ENCODE measurements around the gene PDRG1.
"Not testable (repeated sequence)": the region's sequence is repeated elsewhere in the genome, so short reads cannot be mapped to it uniquely, and the experiment has no call there.

PDRG1 gene

DNA sequence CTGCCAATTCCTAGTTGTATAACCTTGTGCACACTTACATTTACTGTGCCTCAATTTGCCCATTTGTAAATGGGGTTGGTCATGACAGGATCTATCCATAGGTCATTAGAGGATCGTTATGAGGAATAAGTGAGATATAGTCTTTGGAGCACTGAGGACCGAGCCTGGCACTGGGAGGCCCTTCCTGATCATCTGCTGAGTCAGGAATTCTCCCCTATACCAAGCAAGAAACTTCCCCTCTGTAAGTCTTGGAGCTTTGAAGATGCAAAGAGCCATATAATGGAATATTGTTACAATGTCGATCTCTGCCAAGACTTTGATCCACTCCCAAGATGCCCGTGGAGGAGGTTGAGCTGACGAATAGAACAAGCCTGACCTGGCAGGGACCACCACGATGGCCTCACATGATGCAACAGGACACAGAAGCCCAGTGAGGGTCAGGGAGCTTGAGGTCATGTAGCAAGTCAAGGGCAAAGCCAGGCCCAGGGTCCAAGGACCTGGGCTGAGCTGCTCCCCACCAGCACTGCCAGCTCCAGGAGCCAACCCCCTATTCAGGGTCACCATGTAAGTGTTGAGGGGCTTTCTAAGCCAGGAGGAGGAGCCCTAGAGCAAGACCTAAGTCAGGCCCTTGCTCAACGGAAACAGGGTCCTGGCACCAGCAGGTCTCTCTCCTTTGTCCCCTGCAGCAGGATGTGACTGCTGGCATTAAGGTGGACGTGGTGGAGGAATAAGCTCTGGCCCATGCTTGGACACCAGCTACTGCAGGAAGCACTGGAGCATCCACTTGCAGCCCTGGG is 16.7 kb downstream of the PDRG1 start:
- H3K4me1 ChIP-seq (ENCODE audit: control insufficient read depth, insufficient read depth, low read length): no peaks in the 10 kb centered on the region
- no peaks in the 10 kb centered on the region for H3K27me3 ChIP-seq (ENCODE audit: control insufficient read depth, insufficient read depth, low read length)
- no peak overlapping the region for H3K9ac ChIP-seq (ENCODE audit: low read length)
- H3K4me3 ChIP-seq (ENCODE audit: low read length): no peak overlapping the region
- no peaks in the 10 kb centered on the region for H3K36me3 ChIP-seq (ENCODE audit: control insufficient read depth, insufficient read depth, low read length)
- no peak overlapping the region for H3K27ac ChIP-seq (ENCODE audit: low read depth, low read length)

DNA sequence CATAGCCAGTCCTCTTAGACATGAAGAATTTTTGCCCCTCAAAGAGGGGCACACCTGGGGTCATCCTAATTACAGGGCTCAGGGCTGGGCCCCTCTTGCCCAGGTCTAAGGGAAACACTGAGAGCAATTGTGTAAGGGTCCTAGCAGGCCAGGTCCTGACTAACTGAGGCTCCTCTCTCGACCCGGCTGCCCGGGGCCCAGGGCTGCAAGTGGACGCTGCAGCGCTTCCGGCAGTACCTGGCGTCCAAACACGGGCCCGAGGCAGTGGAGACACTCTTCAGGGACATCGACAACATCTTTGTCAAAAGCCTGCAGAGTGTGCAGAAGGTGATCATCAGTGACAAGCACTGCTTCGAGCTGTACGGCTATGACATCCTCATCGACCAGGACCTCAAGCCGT is 17.4 kb downstream of the PDRG1 start:
- Histone ChIP-seq H3K36me3 (ENCODE audit: control insufficient read depth, insufficient read depth, low read length) (no peaks in the 10 kb centered on the region), H3K9ac (ENCODE audit: low read length) (no peak overlapping the region), H3K4me3 (ENCODE audit: low read length) (no peak overlapping the region), H3K4me1 (ENCODE audit: control insufficient read depth, insufficient read depth, low read length) (no peaks in the 10 kb centered on the region), H3K27ac (ENCODE audit: low read depth, low read length) (no peak overlapping the region), H3K27me3 (ENCODE audit: control insufficient read depth, insufficient read depth, low read length) (no peaks in the 10 kb centered on the region)

DNA sequence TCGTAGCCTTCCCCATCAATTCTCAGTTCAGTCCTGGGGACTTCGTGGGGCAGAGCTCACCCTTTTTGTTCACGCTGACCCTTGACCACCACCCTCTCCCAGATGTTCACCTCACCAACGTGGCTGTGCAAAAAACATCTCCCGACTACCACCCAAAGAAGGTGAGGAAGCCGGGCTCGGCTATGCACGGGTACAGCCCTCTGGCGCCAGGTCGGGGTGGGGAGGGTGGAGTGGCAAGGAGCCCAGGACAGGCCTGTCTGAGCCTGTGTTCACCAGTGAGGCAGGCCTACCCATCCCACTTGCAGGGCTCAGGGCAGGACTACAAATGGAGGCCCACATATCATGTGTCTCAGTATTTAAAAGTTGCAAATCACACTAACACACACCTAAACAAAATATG is 18.1 kb downstream of the PDRG1 start:
- no peaks in the 10 kb centered on the region for H3K27me3 ChIP-seq (ENCODE audit: control insufficient read depth, insufficient read depth, low read length)
- no peaks in the 10 kb centered on the region for H3K4me1 ChIP-seq (ENCODE audit: control insufficient read depth, insufficient read depth, low read length)
- H3K27ac ChIP-seq (ENCODE audit: low read depth, low read length): no peak overlapping the region
- H3K9ac ChIP-seq (ENCODE audit: low read length): no peak overlapping the region
- no peaks in the 10 kb centered on the region for H3K36me3 ChIP-seq (ENCODE audit: control insufficient read depth, insufficient read depth, low read length)
- H3K4me3 ChIP-seq (ENCODE audit: low read length): no peak overlapping the region

DNA sequence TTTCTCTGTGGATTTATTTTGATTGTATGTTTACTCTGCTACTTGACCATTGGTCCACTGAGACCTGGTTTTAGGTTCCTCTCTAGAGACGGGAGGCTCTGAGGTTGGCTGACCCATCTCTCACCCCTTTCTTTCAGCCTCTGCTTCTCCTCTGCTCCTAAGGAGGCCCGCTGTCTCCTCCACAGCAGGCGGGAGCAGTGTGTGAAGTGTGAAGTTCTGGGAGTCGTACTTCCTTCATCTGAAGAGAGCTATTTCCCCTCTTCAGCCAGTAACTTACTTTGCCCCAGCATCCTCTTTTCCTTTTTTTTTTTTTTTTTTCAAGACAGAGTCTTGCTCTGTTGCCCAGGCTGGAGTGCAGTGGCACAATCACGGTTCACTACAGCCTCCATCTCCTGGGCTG is 21.1 kb downstream of the PDRG1 start:
- H3K27ac ChIP-seq (ENCODE audit: low read depth, low read length): no peak overlapping the region
- H3K4me3 ChIP-seq (ENCODE audit: low read length): no peak overlapping the region
- no peak overlapping the region for H3K9ac ChIP-seq (ENCODE audit: low read length)
- H3K36me3 ChIP-seq (ENCODE audit: control insufficient read depth, insufficient read depth, low read length): no peaks in the 10 kb centered on the region
- no peaks in the 10 kb centered on the region for H3K27me3 ChIP-seq (ENCODE audit: control insufficient read depth, insufficient read depth, low read length)
- H3K4me1 ChIP-seq (ENCODE audit: control insufficient read depth, insufficient read depth, low read length): no peaks in the 10 kb centered on the region

DNA sequence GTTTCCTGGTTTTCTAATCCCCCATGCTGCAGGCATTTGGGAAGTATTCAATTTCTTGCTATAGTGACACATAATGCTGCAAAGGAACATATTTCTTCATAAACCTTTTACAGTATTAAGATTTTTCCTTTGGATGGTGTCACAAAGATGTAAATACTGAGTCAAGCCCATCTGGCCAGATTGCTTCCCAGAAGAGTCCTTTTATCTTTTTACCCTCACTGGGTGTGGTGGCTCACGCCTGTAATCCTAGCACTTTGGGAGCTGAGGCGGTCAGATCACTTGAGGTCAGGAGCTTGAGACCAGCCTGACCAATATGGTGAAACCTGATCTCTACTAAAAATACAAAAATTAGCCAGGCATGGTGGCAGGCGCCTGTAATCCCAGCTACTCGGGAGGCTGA is 22.2 kb downstream of the PDRG1 start:
- H3K27me3 ChIP-seq (ENCODE audit: control insufficient read depth, insufficient read depth, low read length); H3K36me3 ChIP-seq (ENCODE audit: control insufficient read depth, insufficient read depth, low read length): not testable (repeated sequence)

DNA sequence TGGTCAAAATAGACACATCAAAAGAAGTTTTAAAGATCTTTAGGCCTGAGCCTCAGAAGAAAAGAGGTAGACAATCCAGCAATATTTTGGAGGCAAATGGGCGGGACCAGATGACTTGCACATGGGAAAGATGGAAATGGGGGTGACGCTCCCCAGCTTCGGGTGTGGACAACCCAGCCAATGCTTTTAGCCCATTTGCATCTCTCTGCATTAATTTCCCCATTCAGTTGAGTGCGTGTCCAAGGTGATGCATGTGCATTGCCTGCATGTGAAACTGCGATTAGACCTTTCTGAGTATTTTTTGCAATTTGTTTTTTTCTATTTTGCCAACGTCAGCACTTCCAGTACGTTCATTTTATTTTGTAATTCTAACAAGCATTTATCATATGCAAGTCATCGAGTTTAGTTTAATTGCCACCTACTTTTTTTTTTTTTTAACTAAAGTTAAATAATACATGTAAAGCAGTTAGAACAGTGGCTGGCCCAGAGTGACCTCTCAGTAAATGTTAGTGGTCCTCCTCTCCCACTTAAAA is 24.2 kb downstream of the PDRG1 start:
- no peak overlapping the region for H3K27ac ChIP-seq (ENCODE audit: low read depth, low read length)
- no peak overlapping the region for H3K9ac ChIP-seq (ENCODE audit: low read length)
- H3K27me3 ChIP-seq (ENCODE audit: control insufficient read depth, insufficient read depth, low read length): no peaks in the 10 kb centered on the region
- no peaks in the 10 kb centered on the region for H3K36me3 ChIP-seq (ENCODE audit: control insufficient read depth, insufficient read depth, low read length)
- H3K4me1 ChIP-seq (ENCODE audit: control insufficient read depth, insufficient read depth, low read length): no peaks in the 10 kb centered on the region
- H3K4me3 ChIP-seq (ENCODE audit: low read length): no peak overlapping the region

More for the DNA sequence above, 22.2 kb downstream of the PDRG1 start:
- not testable (repeated sequence) for H3K27ac ChIP-seq (ENCODE audit: low read depth, low read length); H3K4me3 ChIP-seq (ENCODE audit: low read length); H3K9ac ChIP-seq (ENCODE audit: low read length); H3K4me1 ChIP-seq (ENCODE audit: control insufficient read depth, insufficient read depth, low read length)

DNA sequence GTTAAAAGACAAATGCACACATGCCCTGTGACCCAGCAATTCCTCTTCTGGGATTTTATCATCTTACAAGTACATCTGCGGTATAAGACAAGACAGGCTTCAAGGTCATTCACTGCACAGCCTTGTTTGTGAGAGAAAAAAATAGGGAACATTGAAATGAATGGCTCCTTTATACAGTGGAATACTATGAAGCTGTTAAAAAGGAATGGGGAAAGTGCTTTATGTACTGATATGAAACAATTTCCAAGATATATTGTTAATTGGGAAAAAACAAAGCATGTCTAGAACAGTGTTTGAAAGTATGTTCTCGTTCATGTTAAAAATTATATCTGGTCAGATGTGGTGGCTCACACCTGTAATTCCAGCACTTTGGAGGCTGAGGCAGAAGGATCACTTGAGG is 25.4 kb downstream of the PDRG1 start:
- Histone ChIP-seq H3K4me1 (ENCODE audit: control insufficient read depth, insufficient read depth, low read length) (no peaks in the 10 kb centered on the region), H3K4me3 (ENCODE audit: low read length) (no peak overlapping the region)

DNA sequence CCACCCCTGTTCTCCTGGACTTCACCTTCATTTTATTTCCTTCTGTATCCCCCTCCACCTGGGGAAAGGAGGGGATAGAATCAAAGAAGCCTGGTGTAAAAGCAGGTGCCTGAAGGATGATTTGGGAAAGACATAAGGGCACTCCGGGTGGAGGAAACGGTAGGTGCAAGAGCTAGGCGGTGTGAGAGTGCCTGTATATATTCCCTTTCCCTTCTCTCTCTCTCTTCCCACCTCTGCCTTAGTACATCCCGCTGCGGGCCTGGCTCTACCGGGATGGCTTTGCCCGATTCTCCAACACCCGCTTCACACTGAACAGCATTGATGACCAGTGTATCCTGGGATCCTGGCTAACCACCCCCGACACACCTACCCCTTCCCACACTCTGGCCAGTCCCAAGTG is 26.2 kb downstream of the PDRG1 start:
- no peak overlapping the region for H3K4me3 ChIP-seq (ENCODE audit: low read length)
- no peaks in the 10 kb centered on the region for H3K36me3 ChIP-seq (ENCODE audit: control insufficient read depth, insufficient read depth, low read length)
- no peaks in the 10 kb centered on the region for H3K27me3 ChIP-seq (ENCODE audit: control insufficient read depth, insufficient read depth, low read length)
- no peak overlapping the region for H3K9ac ChIP-seq (ENCODE audit: low read length)
- H3K4me1 ChIP-seq (ENCODE audit: control insufficient read depth, insufficient read depth, low read length): no peaks in the 10 kb centered on the region
- no peak overlapping the region for H3K27ac ChIP-seq (ENCODE audit: low read depth, low read length)

More for the DNA sequence above, 25.4 kb downstream of the PDRG1 start:
- Histone ChIP-seq H3K27ac (ENCODE audit: low read depth, low read length) (no peak overlapping the region), H3K27me3 (ENCODE audit: control insufficient read depth, insufficient read depth, low read length) (no peaks in the 10 kb centered on the region), H3K9ac (ENCODE audit: low read length) (no peak overlapping the region), H3K36me3 (ENCODE audit: control insufficient read depth, insufficient read depth, low read length) (no peaks in the 10 kb centered on the region)

DNA sequence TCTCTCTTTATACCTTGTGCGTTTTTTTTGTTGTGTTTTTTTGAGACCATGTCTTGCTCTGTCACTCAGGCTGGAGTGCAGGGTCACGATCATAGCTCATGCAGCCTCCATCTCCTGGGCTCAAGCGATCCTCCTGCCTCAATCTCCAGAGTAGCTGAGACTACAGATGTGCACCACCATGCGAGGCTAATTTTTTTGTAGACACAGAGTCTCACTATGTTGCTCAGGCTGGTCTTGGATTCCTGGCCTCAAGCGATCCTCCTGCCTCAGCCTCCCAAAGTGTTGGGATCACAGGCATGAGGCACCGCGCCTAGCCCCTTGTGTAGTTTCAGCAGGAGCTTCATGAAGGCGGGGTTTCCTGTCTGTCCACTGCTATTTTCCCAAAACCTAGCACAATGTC is 27.3 kb downstream of the PDRG1 start:
- Histone ChIP-seq H3K9ac (ENCODE audit: low read length) (no peak overlapping the region), H3K27me3 (ENCODE audit: control insufficient read depth, insufficient read depth, low read length) (peaks cover 3% of the 10 kb centered on the region), H3K36me3 (ENCODE audit: control insufficient read depth, insufficient read depth, low read length) (no peaks in the 10 kb centered on the region), H3K4me1 (ENCODE audit: control insufficient read depth, insufficient read depth, low read length) (no peaks in the 10 kb centered on the region), H3K4me3 (ENCODE audit: low read length) (no peak overlapping the region), H3K27ac (ENCODE audit: low read depth, low read length) (no peak overlapping the region)

DNA sequence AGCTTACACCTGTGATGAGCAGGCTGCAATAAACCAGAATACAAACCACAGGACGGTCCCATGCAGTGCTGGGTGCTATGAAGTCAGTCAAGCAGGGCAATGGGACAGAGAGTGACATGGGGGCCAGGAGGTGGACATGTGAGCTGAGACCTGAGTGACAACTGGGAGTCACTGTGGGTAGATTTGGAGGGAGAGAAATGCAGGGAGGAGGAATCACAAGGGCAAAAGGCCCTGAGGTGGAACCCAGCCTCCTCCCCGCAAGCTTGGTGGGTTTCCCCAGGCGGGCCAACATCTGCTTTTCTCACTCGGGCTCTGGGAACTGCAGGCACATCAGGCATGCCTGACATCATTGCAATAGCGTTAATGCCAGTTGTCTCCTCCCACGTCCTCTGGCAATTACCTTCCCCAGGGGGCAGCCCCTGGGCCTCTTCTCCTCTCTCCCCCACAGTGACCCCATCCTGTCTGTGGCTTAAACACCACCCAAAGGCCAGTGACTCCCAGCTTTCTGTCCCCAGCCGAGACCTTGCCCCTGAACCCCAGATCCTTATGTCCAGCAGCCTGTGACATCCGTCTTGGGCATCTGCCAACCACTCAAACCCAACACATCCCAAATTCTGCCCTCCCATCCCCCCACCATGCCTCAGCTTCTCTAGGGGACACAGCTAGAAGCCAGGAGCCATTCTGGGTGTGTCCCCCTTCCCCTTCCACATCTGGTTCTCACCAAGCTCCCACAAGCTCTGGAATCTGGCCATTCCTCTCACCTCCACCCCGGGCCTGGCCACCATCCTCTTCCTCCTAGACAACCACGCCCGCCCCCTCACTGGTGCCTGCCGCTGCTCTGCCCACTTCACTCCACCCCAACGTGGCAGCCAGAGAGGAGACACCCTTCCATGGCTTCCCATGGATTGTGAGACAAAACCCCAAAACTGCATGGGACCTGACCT is 28.2 kb downstream of the PDRG1 start:
- Histone ChIP-seq H3K27me3 (ENCODE audit: control insufficient read depth, insufficient read depth, low read length) (peaks cover 3% of the 10 kb centered on the region), H3K27ac (ENCODE audit: low read depth, low read length) (no peak overlapping the region), H3K4me3 (ENCODE audit: low read length) (no peak overlapping the region), H3K36me3 (ENCODE audit: control insufficient read depth, insufficient read depth, low read length) (no peaks in the 10 kb centered on the region), H3K9ac (ENCODE audit: low read length) (no peak overlapping the region), H3K4me1 (ENCODE audit: control insufficient read depth, insufficient read depth, low read length) (no peaks in the 10 kb centered on the region)

DNA sequence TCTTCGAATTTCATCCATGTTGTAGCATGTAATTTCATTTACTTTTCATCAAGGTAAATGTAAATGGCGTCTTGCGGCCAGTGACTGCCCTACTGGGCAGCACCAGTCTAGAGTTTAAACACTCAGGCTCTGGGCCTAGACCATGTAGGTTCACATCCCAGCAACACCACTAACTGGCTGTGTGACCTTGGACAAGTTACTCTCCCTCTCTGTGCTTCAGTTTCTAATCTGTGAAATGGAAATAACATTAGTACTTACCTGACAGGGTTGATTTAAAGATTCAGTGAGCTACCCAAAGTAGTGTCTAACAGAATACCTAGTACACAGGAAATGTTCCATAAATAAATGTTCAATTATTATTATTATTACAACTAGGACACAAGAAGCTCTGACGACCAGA is 29.3 kb downstream of the PDRG1 start:
- Histone ChIP-seq H3K4me3 (ENCODE audit: low read length) (no peak overlapping the region), H3K36me3 (ENCODE audit: control insufficient read depth, insufficient read depth, low read length) (no peaks in the 10 kb centered on the region), H3K9ac (ENCODE audit: low read length) (no peak overlapping the region), H3K27me3 (ENCODE audit: control insufficient read depth, insufficient read depth, low read length) (peaks cover 3% of the 10 kb centered on the region), H3K4me1 (ENCODE audit: control insufficient read depth, insufficient read depth, low read length) (no peaks in the 10 kb centered on the region), H3K27ac (ENCODE audit: low read depth, low read length) (no peak overlapping the region)

DNA sequence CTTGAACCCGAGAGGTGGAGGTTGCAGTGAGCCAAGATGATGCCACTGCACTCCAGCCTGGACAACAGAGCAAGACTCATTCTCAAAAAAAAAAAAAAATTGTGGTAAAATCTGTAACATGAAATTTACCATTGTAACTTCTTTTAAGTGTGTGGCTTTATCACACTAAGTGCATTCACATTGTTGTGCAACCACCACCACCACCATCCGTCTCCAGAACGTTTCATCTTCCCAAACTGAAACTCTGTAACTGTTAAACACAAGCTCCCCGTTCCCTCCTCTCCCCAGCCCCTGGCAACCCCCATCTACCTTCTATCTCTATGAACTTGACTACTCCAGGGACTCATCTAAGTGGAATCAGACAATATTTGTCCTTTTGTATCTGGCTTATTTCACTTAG is 29.7 kb downstream of the PDRG1 start:
- Histone ChIP-seq H3K36me3 (ENCODE audit: control insufficient read depth, insufficient read depth, low read length) (no peaks in the 10 kb centered on the region), H3K27me3 (ENCODE audit: control insufficient read depth, insufficient read depth, low read length) (peaks cover 3% of the 10 kb centered on the region), H3K9ac (ENCODE audit: low read length) (no peak overlapping the region), H3K27ac (ENCODE audit: low read depth, low read length) (no peak overlapping the region), H3K4me1 (ENCODE audit: control insufficient read depth, insufficient read depth, low read length) (no peaks in the 10 kb centered on the region), H3K4me3 (ENCODE audit: low read length) (no peak overlapping the region)
